Peyer's patch (tissue), 4 donors: ENCODE results near the gene ZBTB3.

Experiments used
- POLR2A ChIP-seq, 2 donors: fragments of 450-650 bp; IDR thresholded peaks; one replicate each; pipeline ENCODE4 v1.5.1; 2017; ENCODE audit warnings: antibody characterized with exemption in 2 of 2, mild to moderate bottlenecking in 2 of 2, moderate library complexity in 2 of 2
- TF ChIP-seq, protein P1 (sequence below), 6 experiments: fragments of 450-650 bp in 4 of 6; fragments of 200-600 bp in 2 of 6; sonication (generic) in 1 of 6; IDR thresholded peaks; one replicate each; pipeline ENCODE4 v1.5.1; 2017 to 2019; ENCODE audit warnings: antibody characterized with exemption in 6 of 6, mild to moderate bottlenecking in 3 of 6, moderate library complexity in 1 of 6

DNA sequence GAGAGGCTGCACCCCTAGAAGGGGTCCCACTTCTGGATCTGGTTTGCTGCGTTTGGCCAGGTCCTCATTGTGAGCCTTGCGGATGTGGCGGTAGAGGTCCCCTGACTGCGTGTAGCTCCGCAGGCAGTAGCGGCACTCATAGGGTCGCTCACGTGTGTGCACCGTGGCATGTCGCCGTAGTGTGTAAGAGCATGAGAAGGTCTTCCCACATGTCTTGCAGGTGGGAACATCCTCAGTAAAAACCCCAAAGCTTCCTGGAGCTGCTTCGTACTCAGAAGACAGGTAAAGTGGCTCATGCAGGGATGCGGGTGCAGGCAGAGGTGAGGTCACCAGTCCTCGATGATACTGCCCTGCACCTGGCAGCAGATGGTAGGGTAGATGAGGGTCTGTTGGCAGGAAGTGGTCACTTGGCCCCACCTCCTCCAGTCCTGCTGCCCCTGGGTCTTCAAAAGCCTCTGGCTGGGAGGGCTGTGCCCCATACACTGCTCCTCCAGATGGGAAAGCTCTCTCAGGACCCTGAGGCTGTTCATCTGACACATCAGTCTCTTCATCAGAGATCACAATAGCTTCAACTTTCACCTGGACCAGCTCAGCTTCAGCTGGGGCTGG lies 1.7 kb downstream of the ZBTB3 start:
- TF ChIP-seq, protein P1, sequence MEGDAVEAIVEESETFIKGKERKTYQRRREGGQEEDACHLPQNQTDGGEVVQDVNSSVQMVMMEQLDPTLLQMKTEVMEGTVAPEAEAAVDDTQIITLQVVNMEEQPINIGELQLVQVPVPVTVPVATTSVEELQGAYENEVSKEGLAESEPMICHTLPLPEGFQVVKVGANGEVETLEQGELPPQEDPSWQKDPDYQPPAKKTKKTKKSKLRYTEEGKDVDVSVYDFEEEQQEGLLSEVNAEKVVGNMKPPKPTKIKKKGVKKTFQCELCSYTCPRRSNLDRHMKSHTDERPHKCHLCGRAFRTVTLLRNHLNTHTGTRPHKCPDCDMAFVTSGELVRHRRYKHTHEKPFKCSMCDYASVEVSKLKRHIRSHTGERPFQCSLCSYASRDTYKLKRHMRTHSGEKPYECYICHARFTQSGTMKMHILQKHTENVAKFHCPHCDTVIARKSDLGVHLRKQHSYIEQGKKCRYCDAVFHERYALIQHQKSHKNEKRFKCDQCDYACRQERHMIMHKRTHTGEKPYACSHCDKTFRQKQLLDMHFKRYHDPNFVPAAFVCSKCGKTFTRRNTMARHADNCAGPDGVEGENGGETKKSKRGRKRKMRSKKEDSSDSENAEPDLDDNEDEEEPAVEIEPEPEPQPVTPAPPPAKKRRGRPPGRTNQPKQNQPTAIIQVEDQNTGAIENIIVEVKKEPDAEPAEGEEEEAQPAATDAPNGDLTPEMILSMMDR (IDR thresholded peaks at IDR 0.05): no peak
- TF ChIP-seq POLR2A (IDR thresholded peaks at IDR 0.05): no peak
